ENCODE data around the gene LGMN. TPM values are rescaled to one million over a fixed set of nuclear protein-coding genes. Genes with fewer than 3 reads are reported as not detected.

Gene LGMN
- total and polyA plus RNA-seq, 2 of the 8 experiments (the other 6 are each of a cell fraction or from before 2014, with no cell fraction given): 57.4 to 83.4 TPM

DNA sequence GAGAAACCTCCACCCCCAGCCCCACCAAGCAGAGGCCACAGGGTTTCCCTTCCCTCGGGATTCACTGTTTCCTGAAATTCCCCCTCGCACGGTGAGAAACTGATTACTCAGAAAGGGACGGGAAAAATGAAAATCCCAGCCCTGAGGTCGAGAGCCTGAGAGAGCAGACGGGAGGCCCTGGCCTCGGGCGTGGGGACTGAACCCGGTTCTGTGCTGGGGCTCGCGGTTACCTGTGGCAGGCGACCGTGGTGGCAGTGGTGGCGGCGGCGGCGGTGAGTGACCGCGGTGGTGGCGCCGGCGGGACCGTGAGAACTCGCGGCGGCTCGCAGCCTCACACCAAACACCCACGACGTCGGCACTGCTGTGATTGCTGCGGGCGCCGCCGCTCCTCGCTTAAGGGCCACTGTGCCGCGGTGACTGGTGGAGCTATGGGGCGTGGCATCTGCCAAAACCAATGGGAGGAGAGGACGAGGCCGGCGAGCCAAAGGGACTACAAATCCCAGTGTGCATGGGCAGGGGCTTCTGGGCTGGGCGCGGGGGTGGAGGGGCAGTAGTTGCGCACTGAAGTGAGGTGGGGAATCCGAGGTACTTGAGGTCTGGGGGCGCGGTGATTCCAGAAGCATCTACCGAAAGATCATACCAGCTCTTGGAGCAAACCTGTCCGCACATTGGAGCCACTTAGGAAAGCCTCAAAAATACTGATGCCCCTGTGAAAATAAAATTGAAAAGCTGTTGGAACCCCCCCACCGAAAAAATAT, at the start of gene LGMN (continued):
- TF ChIP-seq TAF7 (optimal IDR thresholded peaks at IDR 0.05; ENCODE audit: borderline replicate concordance, low read depth, low read length) (peak; percentile 66), CEBPB (IDR thresholded peaks at IDR 0.05; ENCODE audit: low read depth, low read length) (no peak), RNF2 (IDR thresholded peaks at IDR 0.05; ENCODE audit: borderline replicate concordance, low read depth, low read length, missing control alignments, poor library complexity, severe bottlenecking) (no peak), TCF12 (IDR thresholded peaks at IDR 0.05; ENCODE audit: low read depth, low read length) (no peak), CHD2 (IDR thresholded peaks at IDR 0.05; ENCODE audit: low read length) (0 out of 2 replicates have a peak, but pooled peaks have one; percentile 42), YY1 (IDR thresholded peaks at IDR 0.05; ENCODE audit: low read depth, low read length) (no peak), BACH1 (IDR thresholded peaks at IDR 0.05; ENCODE audit: low read length) (peak; percentile 15; the same call in 1 of the 2 replicates), SIX5 (IDR thresholded peaks at IDR 0.05; ENCODE audit: low read depth, low read length) (peak; percentile 69), ASH2L (IDR thresholded peaks at IDR 0.05; ENCODE audit: low read length) (peak; percentile 32)
- TF ChIP-seq, protein P1, sequence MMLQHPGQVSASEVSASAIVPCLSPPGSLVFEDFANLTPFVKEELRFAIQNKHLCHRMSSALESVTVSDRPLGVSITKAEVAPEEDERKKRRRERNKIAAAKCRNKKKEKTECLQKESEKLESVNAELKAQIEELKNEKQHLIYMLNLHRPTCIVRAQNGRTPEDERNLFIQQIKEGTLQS (IDR thresholded peaks at IDR 0.05; ENCODE audit: insufficient read depth, low read depth, low read length): 0 out of 2 replicates have a peak, but pooled peaks have one; percentile 2
- TF ChIP-seq, protein P2, sequence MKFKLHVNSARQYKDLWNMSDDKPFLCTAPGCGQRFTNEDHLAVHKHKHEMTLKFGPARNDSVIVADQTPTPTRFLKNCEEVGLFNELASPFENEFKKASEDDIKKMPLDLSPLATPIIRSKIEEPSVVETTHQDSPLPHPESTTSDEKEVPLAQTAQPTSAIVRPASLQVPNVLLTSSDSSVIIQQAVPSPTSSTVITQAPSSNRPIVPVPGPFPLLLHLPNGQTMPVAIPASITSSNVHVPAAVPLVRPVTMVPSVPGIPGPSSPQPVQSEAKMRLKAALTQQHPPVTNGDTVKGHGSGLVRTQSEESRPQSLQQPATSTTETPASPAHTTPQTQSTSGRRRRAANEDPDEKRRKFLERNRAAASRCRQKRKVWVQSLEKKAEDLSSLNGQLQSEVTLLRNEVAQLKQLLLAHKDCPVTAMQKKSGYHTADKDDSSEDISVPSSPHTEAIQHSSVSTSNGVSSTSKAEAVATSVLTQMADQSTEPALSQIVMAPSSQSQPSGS (IDR thresholded peaks at IDR 0.05; ENCODE audit: low read length): no peak
- TF ChIP-seq, protein P3, sequence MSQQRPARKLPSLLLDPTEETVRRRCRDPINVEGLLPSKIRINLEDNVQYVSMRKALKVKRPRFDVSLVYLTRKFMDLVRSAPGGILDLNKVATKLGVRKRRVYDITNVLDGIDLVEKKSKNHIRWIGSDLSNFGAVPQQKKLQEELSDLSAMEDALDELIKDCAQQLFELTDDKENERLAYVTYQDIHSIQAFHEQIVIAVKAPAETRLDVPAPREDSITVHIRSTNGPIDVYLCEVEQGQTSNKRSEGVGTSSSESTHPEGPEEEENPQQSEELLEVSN (IDR thresholded peaks at IDR 0.05): peak; percentile 44; the same call in 1 of the 2 replicates

All from H1 (cell line).